Type B pancreatic cell (in vitro differentiated cells): ENCODE results near the gene STK10. TPM values are rescaled to one million over a fixed set of nuclear protein-coding genes. Genes with fewer than 3 reads are reported as not detected.
"Not testable (repeated sequence)": the region's sequence is repeated elsewhere in the genome, so short reads cannot be mapped to it uniquely, and the experiment has no call there.

ENCODE experiments used
- DNase-seq: peaks from one replicate; pipeline ENCODE4 v3.0.0; 2021; ENCODE audit warnings: mixed read lengths; ENCODE audit not compliant: unreplicated experiment; ENCODE audit errors: extremely low spot score
- H3K27ac Mint-ChIP-seq: 2 replicates; pipeline ENCODE4 v1.8.0; 2021; ENCODE audit warnings: mild to moderate bottlenecking, mixed read lengths
- H3K27me3 Mint-ChIP-seq: 2 replicates; pipeline ENCODE4 v1.8.0; 2021; ENCODE audit warnings: mixed read lengths
- H3K36me3 Mint-ChIP-seq: 2 replicates; pipeline ENCODE4 v1.8.0; 2021; ENCODE audit warnings: mixed read lengths
- H3K4me1 Mint-ChIP-seq: one replicate; pipeline ENCODE4 v1.8.0; 2021; ENCODE audit warnings: mixed read lengths; ENCODE audit not compliant: unreplicated experiment
- H3K4me3 Mint-ChIP-seq: 2 replicates; pipeline ENCODE4 v1.8.0; 2021; ENCODE audit warnings: mild to moderate bottlenecking, mixed read lengths
- H3K9me3 Mint-ChIP-seq: 2 replicates; pipeline ENCODE4 v1.8.0; 2021; ENCODE audit warnings: mixed read lengths
- total RNA-seq: library from RNA; stranded (reverse); gene quantifications from 2 replicates; pipeline ENCODE4 v1.2.1, GENCODE V29; 2021; ENCODE audit warnings: low replicate concordance
- TF ChIP-seq, protein P1 (sequence below): fragments of 200-600 bp; sonication (generic); conservative IDR thresholded peaks from 2 replicates; pipeline ENCODE4 v1.5.0; 2021; ENCODE audit warnings: antibody characterized with exemption, mild to moderate bottlenecking

Gene STK10
- total RNA-seq, 1 donor from 2014 or later: 15.2 TPM

DNA sequence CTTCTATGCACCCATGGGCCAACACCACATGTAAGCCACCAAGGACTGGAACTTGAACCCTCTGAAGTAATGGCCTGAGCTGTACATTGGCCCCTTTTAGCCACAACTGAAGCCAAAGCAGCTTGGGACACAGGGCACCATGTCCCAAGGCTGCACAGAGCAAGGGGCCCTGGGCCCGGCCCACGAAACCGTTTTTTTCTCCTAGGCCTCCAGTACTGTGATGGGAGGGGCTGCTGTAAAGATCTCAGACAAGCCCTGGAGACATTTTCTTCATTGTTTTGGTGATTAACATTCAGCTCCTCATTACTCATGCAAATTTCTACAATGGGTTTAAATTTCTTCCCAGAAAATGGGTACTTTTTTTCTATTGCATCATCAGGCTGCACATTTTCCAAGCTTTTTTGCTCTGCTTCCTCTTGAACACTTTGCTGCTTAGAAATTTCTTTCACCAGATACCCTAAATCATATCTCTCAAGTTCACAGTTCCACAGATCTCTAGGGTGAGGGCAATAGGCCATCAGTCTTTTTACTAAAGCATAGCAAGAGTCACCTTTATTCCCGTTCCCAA, 156.0 kb downstream of the STK10 start:
- Mint-ChIP-seq H3K9me3 (peaks cover 4% of the 10 kb centered on the region), H3K4me3 (no peak overlapping the region), H3K4me1 (peaks cover 11% of the 10 kb centered on the region), H3K27me3 (no peaks in the 10 kb centered on the region), H3K27ac (no peak overlapping the region), H3K36me3 (no peaks in the 10 kb centered on the region)
- TF ChIP-seq, protein P1, sequence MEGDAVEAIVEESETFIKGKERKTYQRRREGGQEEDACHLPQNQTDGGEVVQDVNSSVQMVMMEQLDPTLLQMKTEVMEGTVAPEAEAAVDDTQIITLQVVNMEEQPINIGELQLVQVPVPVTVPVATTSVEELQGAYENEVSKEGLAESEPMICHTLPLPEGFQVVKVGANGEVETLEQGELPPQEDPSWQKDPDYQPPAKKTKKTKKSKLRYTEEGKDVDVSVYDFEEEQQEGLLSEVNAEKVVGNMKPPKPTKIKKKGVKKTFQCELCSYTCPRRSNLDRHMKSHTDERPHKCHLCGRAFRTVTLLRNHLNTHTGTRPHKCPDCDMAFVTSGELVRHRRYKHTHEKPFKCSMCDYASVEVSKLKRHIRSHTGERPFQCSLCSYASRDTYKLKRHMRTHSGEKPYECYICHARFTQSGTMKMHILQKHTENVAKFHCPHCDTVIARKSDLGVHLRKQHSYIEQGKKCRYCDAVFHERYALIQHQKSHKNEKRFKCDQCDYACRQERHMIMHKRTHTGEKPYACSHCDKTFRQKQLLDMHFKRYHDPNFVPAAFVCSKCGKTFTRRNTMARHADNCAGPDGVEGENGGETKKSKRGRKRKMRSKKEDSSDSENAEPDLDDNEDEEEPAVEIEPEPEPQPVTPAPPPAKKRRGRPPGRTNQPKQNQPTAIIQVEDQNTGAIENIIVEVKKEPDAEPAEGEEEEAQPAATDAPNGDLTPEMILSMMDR: no peak
- DNase-seq: no peak

DNA sequence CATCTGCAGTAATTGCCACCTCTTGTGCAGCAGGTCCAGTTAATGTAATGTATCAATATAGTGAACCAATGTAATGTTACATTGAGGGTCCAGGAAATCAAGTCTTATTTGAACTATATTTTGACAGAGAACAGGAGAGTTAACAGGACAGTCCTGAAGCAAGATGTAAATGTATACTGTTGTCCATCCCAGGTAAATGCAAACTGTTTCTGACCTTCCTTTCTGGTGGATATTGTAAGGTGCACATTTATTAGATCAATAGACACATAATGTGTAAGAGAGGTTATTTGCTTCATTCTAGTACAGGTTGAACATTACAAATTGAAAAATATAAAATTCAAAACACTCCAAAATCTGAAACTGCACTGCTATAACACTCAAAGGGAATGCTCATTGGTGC, 158.1 kb downstream of the STK10 start:
- TF ChIP-seq, protein P1: no peak
- peaks cover 11% of the 10 kb centered on the region for H3K4me1 Mint-ChIP-seq
- H3K9me3 Mint-ChIP-seq: peaks cover 4% of the 10 kb centered on the region
- no peak overlapping the region for H3K4me3 Mint-ChIP-seq
- H3K27me3 Mint-ChIP-seq: no peaks in the 10 kb centered on the region
- no peak for DNase-seq
- H3K36me3 Mint-ChIP-seq: no peaks in the 10 kb centered on the region
- H3K27ac Mint-ChIP-seq: no peak overlapping the region

DNA sequence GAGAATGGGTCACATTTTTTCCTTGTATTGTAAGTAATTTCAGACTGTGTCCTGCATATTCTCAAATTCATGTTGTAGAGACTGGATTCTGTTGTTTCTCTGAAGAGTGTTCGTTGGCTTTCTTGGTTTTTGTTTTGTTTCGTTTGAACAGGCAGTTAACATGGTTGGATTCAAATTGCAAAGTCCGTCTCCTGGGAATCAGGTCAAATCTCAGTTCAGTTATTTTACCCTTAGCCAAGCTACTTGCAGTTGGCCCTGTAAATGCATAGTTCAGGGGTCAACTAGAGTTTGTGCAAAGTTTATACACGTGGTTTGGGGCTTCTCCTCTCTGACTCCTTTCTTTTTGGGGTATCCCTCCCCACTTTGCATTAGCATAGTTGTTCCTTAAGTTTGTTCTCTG, 159.9 kb downstream of the STK10 start:
- Mint-ChIP-seq H3K4me3 (no peak overlapping the region), H3K27me3 (no peaks in the 10 kb centered on the region)
- TF ChIP-seq, protein P1: no peak

GRCh38 chr5:172020110-172020786, 167.8 kb downstream of the STK10 start:
- DNase-seq, H3K27ac Mint-ChIP-seq, H3K4me3 Mint-ChIP-seq, H3K36me3 Mint-ChIP-seq, H3K4me1 Mint-ChIP-seq, H3K9me3 Mint-ChIP-seq, H3K27me3 Mint-ChIP-seq: not testable (repeated sequence)

More for the DNA sequence above, 159.9 kb downstream of the STK10 start:
- no peaks in the 10 kb centered on the region for H3K36me3 Mint-ChIP-seq
- no peak for DNase-seq
- H3K4me1 Mint-ChIP-seq: peaks cover 11% of the 10 kb centered on the region
- no peak overlapping the region for H3K27ac Mint-ChIP-seq
- H3K9me3 Mint-ChIP-seq: peaks cover 4% of the 10 kb centered on the region

GRCh38 chr5:172015346-172015745, 172.7 kb downstream of the STK10 start:
- Mint-ChIP-seq H3K4me1 (peaks cover under 1% of the 10 kb centered on the region), H3K27me3 (no peaks in the 10 kb centered on the region), H3K9me3 (no peaks in the 10 kb centered on the region), H3K4me3 (no peak overlapping the region), H3K27ac (no peak overlapping the region), H3K36me3 (no peaks in the 10 kb centered on the region)
- DNase-seq: no peak
- TF ChIP-seq, protein P1: no peak

DNA sequence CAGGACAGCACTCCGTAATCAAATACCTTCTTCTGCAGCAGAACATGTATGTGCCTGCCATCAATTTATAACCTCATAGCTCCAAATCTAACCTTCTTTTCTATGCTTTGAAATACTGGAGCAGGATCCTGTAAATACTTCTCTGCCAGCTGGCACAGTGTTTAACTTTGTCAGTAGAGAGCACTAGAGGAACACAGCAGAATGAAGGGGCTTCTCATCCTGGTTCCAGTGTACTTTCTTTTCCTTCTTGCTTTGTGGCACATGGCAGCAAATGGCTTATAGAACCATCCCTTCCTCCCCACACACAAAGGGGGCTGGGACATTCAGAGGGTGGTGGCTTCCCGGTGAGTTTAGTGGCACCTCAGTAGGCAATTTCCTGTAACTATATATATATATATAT, 177.7 kb downstream of the STK10 start:
- Mint-ChIP-seq H3K4me1 (peaks cover 18% of the 10 kb centered on the region), H3K27ac (no peak overlapping the region), H3K36me3 (no peaks in the 10 kb centered on the region), H3K9me3 (no peaks in the 10 kb centered on the region), H3K27me3 (no peaks in the 10 kb centered on the region), H3K4me3 (no peak overlapping the region)
- TF ChIP-seq, protein P1: no peak
- DNase-seq: no peak
